HS-5 (cell line): ENCODE results near the gene SIRPA.

Experiments
- DNase-seq: peaks from one replicate; pipeline ENCODE4 v3.0.0-alpha.2; 2012; ENCODE audit warnings: low read depth

SIRPA gene

DNA sequence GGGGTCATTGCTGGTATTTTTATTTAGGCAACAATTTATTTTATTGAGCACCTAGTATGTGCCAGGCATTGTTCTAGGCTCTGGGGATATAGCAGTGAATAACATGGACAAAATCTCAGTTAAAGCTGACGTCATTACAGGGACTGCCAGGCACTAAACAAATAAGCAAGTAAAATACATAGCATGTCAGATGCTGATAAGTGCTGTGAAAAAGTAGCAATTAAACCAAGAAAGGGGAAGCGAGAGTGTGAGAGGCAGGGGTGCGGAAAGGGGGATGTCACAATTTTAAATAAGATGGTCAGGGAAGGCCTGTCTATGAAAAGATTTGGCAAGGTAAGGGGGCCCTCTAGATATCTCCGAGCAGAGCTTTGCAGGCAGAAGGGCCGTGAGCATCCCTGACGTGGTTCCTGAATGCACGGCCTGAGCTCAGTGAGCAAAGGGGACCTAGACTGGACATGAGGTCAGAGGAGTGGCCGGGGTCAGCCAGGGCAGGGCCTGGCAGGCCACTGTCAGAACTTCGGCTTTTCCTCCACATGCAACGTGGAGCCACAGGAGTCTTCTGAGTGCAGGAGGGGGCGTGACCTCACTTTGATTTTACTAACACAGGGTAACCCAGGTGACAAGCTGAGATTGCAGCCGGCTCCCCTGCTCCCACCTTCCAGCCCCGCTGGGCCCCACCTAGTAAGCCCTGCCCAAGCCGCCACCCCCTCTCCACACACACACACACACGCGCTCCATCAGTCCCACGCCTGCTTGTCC, 24.2 kb upstream of the SIRPA start:
- DNase-seq: no peak

DNA sequence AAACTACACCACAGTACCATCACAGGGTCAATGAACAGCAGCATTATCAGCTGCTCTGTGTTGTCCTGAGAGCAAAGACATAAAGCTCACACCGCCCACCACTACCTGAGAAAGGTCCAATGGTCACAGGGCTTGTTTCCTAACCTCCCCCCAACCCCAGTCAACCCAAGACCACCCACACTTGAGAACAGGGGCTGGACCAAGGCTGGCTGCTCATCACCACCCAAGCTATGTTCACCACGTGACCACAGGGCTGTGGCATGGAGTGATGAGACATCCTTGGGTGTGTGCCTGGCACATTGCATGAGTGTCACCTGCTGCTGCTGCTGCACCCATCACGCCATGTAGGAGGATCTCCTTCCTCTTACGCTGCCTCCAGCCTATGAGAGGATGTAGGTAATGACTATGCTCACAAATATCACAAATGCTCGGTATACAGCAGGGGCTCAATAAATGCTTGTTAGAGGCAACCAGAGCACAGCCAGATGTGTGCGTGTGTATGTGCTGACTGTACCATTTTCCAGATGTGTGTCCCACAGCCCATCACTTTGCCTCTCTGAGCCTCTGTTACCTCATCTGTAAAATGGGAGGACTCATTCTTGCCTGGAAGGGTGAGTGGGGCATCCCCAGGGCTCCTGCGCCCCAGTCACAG, 23.3 kb upstream of the SIRPA start:
- DNase-seq: no peak

DNA sequence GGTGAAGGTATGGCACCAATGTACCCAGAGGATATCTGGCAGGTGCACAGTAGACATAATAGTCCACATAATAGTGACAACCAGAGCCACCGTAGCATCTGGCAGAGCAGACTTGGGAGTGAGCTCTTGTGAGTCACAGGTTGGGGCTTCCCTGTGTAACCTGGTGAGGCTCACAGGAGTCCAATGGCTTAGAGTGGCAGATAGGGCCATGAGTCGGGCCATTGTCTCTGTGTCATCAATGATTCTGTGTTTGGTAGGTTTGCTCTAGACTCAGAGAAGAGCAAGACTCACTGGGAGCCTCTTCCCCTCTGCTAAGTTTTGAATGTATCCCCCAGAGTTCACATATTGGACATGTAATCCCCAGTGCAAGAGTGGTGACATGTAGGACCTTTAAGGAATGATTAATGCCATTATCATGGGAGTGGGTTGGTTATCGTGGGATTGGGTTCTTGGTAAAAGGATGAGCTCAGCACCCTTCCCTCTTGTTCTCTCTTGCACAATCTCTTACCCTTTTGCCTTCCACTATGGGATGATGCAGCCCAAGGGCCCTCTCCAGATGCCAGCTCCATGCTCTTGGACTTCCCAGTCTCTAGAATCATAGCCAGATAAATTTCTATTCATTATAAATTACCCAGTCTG, 22.6 kb upstream of the SIRPA start:
- no peak for DNase-seq

DNA sequence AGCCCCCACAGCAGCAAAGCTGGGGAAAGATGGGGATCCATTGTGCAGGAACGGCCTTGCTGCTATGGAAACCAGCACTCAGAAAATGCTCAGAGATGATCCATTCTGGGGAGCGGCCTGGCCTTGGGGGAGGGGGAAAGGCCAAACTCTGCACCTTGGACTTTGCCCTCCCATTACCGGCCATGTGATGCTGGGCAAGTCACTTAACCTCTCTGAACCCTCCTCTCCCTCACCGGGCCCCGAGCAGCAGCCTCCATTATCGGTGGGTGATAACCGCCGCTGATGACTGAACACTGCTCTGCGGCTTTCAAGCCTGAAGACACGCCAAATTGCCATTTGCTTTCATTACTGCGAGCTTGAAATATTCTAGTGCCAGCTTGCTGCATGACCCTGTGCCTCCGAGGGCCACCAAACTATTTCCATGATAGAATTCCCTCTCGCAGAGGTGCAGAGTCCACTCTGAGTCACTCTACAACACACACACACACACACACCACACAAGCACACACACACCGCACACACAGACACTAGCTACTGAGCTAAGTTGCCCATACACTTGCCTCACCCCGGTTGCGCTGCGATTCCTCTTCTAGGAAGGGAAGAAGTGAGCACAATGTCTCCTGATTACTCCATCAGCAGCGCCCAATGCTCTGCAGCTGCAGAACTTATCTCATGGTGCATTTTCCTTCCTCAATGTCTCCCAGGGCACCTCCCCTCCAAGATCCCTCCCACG, 20.6 kb upstream of the SIRPA start:
- no peak for DNase-seq

DNA sequence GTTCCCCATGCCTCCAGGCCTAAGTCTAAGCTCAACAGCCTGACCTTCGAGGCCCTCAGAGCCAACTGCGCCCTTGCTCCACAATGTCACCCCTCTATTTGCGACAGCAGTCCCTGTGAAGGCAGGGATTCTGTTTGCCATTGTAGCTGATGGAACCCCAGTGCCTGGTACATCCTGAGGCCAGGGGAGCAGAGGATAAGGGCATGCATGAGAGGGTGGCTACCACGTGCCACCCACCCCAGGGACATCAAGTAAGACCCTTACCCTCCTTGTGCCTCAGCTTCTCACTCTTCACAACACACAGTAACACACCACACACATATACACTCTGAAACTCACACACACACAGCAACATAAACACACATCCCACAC, 20.0 kb upstream of the SIRPA start:
- DNase-seq: no peak

DNA sequence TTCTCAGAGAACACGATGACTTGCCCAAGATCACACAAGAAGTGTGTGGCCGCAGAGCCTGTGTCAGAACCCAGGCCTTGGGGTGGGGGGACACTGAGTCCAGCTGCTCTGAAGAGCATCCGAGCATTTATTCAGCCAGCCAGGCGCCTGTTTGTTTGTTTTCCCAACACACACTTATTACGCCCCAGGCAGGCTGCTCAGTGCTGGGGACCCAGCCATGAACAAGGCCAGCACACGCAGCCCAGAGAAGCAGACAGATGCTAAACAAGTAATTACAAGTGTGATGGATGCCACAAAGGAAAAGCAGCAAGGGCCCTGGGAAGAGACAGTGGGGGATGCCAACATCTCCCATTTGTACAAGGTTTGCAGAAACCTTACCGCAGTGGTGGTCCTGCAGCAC, 19.4 kb upstream of the SIRPA start:
- DNase-seq: no peak

DNA sequence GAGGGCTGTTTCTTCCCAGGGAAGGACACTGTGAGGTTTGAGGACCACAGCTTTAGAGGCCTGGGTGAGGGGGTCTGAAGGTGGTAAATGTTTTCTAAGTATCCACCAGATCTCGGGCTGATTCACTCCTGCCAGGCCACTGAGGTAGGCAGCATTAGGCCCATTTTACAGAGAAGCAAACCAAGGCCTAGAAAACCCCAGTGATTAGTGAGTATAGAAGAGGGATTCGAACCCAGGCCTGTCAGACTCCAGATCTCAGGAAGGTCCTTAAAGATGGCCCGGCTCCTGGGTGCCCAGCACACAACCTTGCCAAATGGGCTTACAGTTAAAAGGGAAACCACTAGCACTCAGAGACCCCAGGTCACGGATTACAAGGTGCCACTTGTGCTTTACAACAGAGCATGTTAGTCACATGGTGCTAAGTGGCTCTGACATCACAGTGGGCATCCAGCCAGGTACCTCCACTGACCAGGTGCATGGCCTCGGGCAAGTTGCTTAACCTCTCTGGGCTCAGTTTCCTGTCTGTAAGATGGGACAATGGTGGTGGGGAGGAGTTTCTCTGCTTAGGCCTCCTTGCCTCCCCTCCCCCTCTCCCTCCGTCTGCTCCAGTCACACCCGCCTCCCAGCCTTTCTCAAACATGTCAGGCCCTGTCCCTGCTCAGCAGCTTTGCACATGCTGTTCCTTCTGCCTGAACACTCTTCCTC, 18.8 kb upstream of the SIRPA start:
- DNase-seq: no peak

DNA sequence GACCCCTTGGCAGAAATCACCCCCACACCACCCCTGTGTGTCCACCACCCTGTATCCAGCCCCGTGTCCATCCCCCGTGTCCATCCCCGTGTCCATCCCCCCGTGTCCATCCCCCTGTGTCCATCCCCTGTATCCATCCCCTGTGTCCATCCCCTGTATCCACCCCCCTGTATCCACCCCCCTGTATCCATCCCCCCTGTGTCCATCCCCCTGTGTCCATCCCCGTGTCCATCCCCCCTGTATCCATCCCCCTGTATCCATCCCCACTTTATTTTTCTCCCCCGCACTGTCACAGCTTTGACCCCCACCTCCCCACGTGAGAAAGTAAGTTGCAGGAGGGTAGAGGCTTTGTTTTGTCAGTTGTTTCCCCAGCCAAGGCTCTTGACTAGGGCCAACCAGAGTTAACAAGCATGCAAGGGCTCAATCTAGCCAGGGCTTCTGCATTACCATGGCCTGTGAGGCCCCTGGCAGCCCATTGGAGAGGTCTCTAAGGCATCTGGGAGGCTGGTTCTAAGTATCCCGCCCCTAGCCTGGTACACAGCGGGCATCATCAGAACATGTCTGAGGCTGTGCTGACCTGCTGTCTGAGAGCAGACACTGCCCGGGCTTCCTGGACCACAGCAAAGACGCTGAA, 18.1 kb upstream of the SIRPA start:
- DNase-seq: no peak

DNA sequence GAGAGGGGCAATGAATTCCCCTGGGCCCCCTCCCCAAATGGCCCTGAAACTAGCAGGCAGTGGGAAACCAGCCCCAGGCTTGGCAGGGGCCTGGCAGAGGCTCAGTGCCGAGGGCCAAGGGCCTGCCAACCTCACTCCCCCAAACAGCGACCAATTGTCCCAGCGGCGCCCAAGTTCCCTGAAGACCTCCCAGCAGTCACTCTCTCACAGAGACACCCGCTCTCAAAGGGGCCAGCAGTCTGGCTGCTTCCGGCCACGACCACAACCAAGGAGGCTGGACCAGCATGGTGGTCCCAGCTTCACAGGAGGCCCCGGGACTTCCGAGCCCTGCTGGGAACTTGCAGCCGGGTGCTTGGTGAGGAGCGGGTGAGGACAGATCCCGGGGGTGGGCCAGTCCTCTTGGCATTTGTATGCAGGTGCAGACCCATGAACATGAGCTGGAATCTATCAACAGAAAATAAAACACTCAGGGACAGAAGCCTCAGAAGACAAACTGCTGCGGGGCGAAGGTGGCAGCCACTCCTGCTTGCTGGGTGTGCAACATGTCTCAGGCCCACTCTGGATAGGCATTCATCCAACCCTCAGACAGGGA, 17.5 kb upstream of the SIRPA start:
- no peak for DNase-seq

DNA sequence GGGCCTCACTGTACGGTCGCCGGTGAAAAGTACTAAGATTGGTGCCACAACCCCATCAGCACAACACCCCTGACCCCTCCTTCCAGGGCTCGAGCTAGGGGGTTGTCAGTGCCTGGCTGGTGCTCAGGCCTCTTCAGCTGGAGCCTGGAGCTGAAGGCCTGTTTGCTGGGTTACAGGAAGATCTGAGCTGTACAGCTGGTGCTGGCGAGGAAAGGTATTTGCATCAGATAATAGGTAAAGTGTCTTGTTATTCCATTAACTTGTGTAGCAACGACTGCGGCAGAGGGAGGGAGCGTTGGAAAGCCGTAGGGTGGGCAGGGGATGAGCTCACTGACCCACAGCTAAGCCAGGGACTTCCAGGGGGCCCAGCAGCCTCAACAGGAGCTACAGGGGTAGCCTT, 15.8 kb upstream of the SIRPA start:
- DNase-seq: no peak

DNA sequence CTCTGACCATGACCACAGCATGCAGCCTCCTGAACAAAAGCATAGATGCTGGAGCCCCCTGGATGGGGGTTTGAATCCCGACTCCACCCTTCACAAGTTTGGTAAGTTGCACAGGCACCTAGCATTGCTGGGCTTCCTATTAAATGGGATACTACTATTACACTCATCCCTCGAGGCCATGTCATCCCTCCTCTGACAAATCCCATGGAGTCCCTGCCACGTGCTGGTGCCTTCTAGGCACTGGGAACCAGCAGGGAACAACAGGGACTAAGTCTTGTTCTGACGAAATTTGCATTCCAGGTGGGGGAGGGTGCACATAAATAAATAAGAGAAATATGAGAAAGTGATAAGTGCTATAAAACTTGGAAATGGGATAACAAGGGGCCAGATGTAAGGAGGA, 15.3 kb upstream of the SIRPA start:
- no peak for DNase-seq

DNA sequence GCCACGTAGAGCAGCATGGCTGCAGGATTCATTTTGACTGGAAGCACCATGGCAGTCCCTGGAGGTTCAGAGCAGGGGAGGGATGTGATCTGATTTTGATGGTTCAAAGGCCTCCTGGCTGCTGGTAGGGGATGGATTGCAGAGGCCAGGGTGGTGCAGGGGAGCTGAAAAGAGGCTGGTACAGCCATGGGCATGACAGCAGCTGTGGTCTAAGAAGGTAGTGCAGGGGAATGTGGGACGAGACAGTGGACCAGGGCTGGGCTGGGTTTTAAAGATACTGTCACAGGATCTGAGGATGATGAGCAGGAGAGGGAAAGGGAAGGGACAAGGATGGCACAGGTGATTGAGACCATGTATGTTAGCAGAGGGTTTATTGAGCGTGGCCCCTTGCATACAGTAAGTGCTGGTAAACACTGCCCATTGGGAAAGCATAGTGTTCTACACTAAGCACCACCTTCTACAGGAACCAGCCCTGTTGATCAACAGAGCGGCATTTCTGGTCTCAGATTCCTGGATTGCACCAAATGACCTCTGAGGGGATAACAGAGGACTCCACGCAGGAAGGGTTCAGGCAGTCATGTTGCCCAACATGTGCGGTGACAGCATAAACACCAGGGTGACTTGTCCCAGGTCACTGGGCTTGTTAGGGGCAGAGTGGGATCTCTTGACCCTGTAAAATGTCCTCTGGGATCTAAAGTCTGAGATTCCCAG, 14.5 kb upstream of the SIRPA start:
- DNase-seq: no peak

DNA sequence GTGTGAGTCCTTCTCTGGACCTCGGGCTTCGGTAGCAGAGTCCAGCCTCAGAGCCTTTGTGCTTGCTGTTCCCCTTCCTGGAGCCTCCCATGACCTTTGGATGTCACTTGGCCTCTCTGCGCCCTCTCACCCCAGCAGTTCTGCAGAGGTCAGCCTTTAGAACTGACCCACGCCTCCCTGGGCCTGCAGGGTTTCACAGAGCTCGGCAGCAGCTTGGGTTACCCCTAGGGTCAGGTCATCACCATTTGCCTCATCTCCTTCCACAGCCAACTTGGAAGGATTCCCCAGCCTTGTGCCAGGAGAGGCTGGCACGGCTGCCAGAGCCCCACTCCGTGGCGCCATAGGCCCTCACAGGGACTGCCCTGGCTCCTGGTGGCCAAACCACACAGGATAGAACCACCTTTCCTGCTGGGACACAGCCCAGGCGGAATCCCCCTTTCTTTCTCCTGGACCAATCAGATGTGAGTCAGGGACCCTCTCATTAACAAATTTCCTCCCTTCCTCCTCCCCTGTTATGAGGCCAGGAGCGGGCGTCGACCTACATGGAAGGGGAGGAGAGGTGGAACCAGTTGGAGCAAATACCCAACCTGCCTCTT, 13.9 kb upstream of the SIRPA start:
- no peak for DNase-seq

DNA sequence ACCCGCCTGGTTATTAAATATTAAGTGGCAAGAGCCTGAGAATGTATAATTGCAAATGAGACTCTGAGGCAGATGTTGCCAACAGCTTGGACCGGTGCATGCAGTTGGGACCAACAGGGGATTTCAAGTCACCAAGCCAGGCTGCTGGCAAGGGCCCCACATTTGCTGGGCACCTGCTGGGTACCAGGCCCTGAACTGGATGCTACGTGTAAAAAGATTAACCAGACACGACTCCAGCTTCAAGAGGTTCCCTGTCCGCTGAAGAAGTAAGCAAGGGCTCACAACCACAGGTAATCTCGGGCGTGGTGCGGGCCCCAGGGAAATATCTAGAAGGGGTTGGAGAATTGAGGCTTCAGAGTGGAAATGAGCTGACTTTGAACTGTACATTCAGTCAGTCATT, 13.2 kb upstream of the SIRPA start:
- DNase-seq: no peak

DNA sequence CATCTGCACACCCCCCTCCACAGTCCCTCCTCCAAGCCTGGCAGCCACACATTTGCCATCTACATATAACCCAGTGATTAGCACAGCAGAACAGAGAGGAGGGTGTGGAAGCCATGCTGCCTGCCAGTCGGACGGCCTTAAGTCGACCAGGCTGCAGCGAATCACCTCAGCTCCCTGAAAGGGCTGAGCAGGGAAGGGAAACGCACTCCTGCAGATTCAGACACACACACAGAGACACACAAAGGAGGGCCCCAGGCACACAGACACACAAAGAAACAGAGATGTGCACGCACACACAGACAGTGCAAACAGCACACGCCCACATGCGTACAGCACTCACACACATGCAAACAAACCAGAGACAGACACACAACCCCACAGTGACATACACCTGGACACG, 11.2 kb upstream of the SIRPA start:
- no peak for DNase-seq

DNA sequence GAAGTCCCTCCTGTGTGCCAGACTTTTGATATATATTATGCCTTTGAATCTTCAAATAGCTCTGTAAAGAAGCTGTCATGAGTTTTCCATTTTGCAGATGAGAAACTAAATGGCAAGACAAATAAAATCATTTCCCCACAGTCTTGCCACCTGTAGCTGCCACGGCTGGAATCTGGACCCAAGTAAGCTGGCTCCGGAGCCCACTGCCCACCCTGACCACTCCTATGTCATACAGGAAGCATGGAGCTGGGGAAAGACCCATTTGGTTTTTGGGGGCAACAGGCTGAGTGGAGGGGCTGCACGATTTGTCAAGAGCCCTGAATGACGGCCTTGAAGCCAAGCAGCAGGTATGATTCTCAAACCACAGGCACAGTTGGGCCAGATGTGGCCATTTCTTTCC, 10.0 kb upstream of the SIRPA start:
- no peak for DNase-seq

DNA sequence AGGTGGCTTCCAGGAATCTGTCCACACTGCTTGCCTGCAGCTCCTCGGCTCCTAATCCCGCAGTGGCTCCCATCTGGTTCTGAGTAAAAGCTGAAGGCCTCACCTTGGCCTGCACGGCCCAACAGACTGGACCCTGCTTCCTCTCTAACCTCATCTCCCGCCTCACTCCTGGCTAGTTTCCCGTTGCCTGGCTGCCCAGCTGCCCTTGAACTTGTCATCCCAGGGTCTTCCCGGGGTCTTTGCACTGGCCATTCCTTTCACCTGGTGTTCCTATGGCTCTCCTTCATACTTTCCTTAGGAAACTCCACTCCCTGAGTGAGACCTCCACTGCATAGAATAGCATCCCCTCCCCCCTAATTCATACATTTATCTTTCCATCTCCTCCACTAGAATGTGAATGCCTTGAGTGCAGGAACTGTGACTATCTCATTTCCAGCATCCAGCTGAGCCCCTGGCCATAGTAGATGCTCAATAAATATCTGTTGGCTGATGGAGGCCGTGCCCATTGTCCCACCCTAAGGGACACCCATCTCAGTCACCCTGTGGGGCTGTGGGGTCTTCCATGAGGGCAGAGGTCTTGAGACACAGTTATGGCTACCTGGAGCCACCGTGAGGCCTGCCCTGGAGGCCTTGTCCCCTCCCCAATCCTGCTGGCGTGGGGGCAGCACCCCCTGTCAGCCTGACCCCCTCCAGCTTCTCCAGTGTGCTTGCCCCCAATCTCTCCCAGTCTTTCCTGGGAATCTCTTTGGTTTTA, 9.1 kb upstream of the SIRPA start:
- DNase-seq: no peak

DNA sequence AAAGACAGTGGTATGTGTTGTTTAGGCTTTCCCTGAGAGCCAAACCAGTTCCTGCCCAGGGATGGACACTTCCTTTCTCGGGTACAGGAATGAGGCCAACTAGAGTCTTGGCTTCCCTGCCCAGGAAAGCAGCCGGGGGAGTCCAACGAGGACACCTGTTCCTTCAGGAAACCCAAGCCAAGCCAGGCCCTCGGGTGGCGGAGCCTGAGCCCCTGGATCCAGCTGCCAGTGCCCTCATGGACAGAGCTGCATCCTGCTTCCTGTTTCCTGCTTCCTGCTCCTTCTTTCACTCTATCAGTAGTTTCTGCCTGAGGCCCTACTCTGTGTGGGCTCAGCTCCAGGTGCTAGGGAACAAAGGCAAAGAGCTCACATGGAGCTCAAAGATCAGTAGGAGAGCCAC, 7.9 kb upstream of the SIRPA start:
- DNase-seq: no peak

DNA sequence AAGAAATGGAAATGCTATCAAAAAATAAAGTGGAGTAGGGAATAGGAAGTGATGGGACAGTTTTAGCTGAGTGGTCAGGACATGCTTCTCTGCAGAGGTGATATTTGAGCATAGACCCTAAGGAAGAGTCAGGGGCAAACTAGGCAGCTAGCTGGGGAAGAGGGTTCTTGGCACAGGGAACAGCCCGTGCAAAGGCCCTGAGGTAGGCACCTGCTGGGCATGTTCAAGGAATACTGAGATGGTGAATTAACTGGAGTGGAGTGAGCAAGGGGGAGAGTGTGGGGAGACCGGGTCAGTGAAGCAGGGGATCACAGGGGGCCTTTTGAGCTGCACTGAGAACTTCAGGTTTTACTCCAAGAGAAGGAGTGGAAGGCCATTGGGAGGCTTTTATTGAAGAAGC, 7.5 kb upstream of the SIRPA start:
- no peak for DNase-seq
